DND-41 (cell line): ENCODE measurements around the gene SPRR4.

Experiments
- EZH2 ChIP-seq: IDR thresholded peaks from 3 replicates; pipeline ENCODE4 v1.6.1; 2012; ENCODE audit warnings: borderline replicate concordance, low read depth, mild to moderate bottlenecking, moderate library complexity, low read length, inconsistent platforms; ENCODE audit not compliant: severe bottlenecking
- TF ChIP-seq, protein P1 (sequence below): IDR thresholded peaks from 2 replicates; pipeline ENCODE4 v1.5.1; 2012; ENCODE audit warnings: borderline replicate concordance, low read length, moderate library complexity, mild to moderate bottlenecking; ENCODE audit not compliant: poor library complexity, severe bottlenecking; ENCODE audit errors: extremely low read depth

DNA sequence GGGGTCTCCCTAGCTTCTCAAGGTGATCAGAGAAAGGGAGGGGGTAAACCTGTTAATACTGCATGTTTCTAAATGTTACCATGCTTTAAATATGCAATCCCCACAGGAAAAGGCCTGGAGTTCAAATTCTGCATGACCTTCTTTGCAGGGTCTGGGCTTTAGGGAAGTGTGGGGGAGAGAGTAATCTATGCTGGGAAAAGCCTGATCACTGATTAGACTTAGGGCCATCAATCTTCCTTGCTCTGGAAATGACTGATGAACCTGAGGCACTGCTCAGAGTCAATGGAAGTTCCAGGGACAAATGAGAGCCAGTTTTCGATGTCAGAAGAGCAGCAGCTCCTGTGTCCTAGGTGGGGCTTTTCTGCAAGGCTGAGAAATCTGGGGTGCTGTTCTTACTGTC is 10.2 kb downstream of the SPRR4 start:
- TF ChIP-seq, protein P1, sequence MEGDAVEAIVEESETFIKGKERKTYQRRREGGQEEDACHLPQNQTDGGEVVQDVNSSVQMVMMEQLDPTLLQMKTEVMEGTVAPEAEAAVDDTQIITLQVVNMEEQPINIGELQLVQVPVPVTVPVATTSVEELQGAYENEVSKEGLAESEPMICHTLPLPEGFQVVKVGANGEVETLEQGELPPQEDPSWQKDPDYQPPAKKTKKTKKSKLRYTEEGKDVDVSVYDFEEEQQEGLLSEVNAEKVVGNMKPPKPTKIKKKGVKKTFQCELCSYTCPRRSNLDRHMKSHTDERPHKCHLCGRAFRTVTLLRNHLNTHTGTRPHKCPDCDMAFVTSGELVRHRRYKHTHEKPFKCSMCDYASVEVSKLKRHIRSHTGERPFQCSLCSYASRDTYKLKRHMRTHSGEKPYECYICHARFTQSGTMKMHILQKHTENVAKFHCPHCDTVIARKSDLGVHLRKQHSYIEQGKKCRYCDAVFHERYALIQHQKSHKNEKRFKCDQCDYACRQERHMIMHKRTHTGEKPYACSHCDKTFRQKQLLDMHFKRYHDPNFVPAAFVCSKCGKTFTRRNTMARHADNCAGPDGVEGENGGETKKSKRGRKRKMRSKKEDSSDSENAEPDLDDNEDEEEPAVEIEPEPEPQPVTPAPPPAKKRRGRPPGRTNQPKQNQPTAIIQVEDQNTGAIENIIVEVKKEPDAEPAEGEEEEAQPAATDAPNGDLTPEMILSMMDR = no peak
- no peak for TF ChIP-seq EZH2
